K562 (cell line): ENCODE measurements around the gene PHF19. TPM values are rescaled to one million over a fixed set of nuclear protein-coding genes. Genes with fewer than 3 reads are reported as not detected.

ENCODE experiments used
- ATAC-seq: fragments of 200-7000 bp; cut with Tn5 transposase; 3 replicates; pipeline ENCODE4 v1.9.1; 2020; ENCODE audit warnings: moderate library complexity
- BruUV-seq: library from RNA; stranded (reverse); fragments of 400-500 nt; replicated peaks from 2 replicates; lab custom pipeline; 2021; lab: Mats Ljungman, UMichigan
- CTCF ChIA-PET: fragments of 300-600 bp; formaldehyde crosslinking; extraction: SDS; loops from one replicate; lab custom pipeline; 2021; ENCODE audit warnings: low intra/inter-chr PET ratio; lab: Yijun Ruan, JAX
- POLR2A ChIA-PET: fragments of 300-600, 350-650 bp; sonication (Branson Sonifier 250); formaldehyde crosslinking; extraction: SDS; loops from one replicate; lab custom pipeline; 2021; ENCODE audit warnings: antibody characterized with exemption, inconsistent platforms; lab: Yijun Ruan, JAX
- DNase-seq, 4 experiments: peaks; one replicate each; pipeline versions ENCODE4 v3.0.0 to v3.0.0-alpha.2; 2011 to 2018; ENCODE audit warnings: low spot score in 3 of 4, mixed read lengths in 3 of 4; ENCODE audit errors: extremely low read depth in 1 of 4
- FAIRE-seq: peaks from 2 replicates; lab custom pipeline; 2011; peaks lifted over from hg19 to GRCh38; lab: Jason Lieb, UNC
- H2AFZ ChIP-seq: 2 replicates; pipeline ENCODE4 v1.6.0; 2011; ENCODE audit warnings: low read depth, low read length, control low read depth, inconsistent platforms
- H3K27ac ChIP-seq: fragments of 200-600 bp; 3 replicates; pipeline ENCODE4 v1.8.0; 2011; ENCODE audit warnings: low read depth, mild to moderate bottlenecking, control low read depth, inconsistent platforms, low read length, moderate library complexity, mixed read lengths; ENCODE audit errors: extremely low read depth
- H3K27me3 ChIP-seq, 2 experiments: fragments of 300-600 bp in 1 of 2; 2 replicates in 1 of 2; 3 replicates in 1 of 2; pipeline versions ENCODE4 v1.6.0 to v1.8.0; 2011; ENCODE audit warnings: inconsistent platforms in 2 of 2, low read length in 2 of 2, mild to moderate bottlenecking in 1 of 2, mixed read lengths in 1 of 2, moderate library complexity in 1 of 2; ENCODE audit not compliant: control insufficient read depth in 2 of 2, insufficient read depth in 2 of 2
- H3K36me3 ChIP-seq: fragments of 300-600 bp; 3 replicates; pipeline ENCODE4 v1.8.0; 2011; ENCODE audit warnings: mild to moderate bottlenecking, low read length, inconsistent platforms; ENCODE audit not compliant: control insufficient read depth, insufficient read depth
- H3K4me1 ChIP-seq, 2 experiments: fragments of 200-600 bp in 1 of 2; replicated peaks in 1 of 2; 2 replicates in 1 of 2; 3 replicates in 1 of 2; pipeline versions ENCODE4 v1.5.1 to v1.8.0; 2011; ENCODE audit warnings: inconsistent platforms in 2 of 2, low read length in 2 of 2, mild to moderate bottlenecking in 1 of 2, mixed read lengths in 1 of 2, moderate library complexity in 1 of 2; ENCODE audit not compliant: control insufficient read depth in 2 of 2, insufficient read depth in 2 of 2
- H3K4me2 ChIP-seq: 2 replicates; pipeline ENCODE4 v1.6.1; 2011; ENCODE audit warnings: low read length, control low read depth, inconsistent platforms, mixed read lengths; ENCODE audit not compliant: insufficient read depth
- H3K4me3 ChIP-seq: fragments of 200-600 bp; sonication (generic), shearing (Covaris generic); 2 replicates; pipeline ENCODE4 v1.5.1; 2016; ENCODE audit warnings: control low read depth, inconsistent platforms
- H3K79me2 ChIP-seq: fragments of 200-600 bp; 3 replicates; pipeline ENCODE4 v1.8.0; 2011; ENCODE audit warnings: low read length, inconsistent platforms; ENCODE audit not compliant: control insufficient read depth, insufficient read depth
- H3K9ac ChIP-seq, 2 experiments: 2 replicates each; pipeline versions ENCODE4 v1.6.0 to v1.6.1; 2011; ENCODE audit warnings: low read depth in 2 of 2, low read length in 2 of 2, control low read depth in 1 of 2, inconsistent platforms in 1 of 2, mild to moderate bottlenecking in 1 of 2, mixed read lengths in 1 of 2; ENCODE audit not compliant: insufficient read depth in 1 of 2
- H3K9me1 ChIP-seq: one replicate; pipeline ENCODE4 v1.6.0; 2011; ENCODE audit warnings: inconsistent platforms, mild to moderate bottlenecking, low read length, moderate library complexity; ENCODE audit not compliant: control insufficient read depth, insufficient read depth
- H3K9me3 ChIP-seq: replicated peaks from 2 replicates; pipeline ENCODE4 v1.5.1; 2011; ENCODE audit warnings: low read depth, low read length, inconsistent platforms; ENCODE audit not compliant: control insufficient read depth, insufficient read depth
- H4K20me1 ChIP-seq: replicated peaks from 2 replicates; pipeline ENCODE4 v1.6.1; 2011; ENCODE audit warnings: low read length, inconsistent platforms, mixed read lengths; ENCODE audit not compliant: control insufficient read depth, insufficient read depth
- MAFF ChIP-seq: IDR thresholded peaks from 2 replicates; pipeline ENCODE4 v1.6.1; 2012; ENCODE audit warnings: low read length, improper control_type of control experiment
- MAFK ChIP-seq: IDR thresholded peaks from 2 replicates; pipeline ENCODE4 v1.6.1; 2011; ENCODE audit warnings: low read length, improper control_type of control experiment
- PKNOX1 ChIP-seq: fragments of 450-650 bp; IDR thresholded peaks from 2 replicates; pipeline ENCODE4 v1.6.1; 2016
- POLR2AphosphoS2 ChIP-seq: IDR thresholded peaks from 2 replicates; pipeline ENCODE4 v1.6.1; 2012; ENCODE audit warnings: low read length, improper control_type of control experiment
- WGBS: fragments of 100-300 bp; shearing (Covaris generic); methylation state at CpG from one replicate; pipeline ENCODE4 v1.1.6; 2016; ENCODE audit warnings: low coverage, mixed read lengths; ENCODE audit not compliant: insufficient coverage; ENCODE audit errors: missing lambda C conversion rate; 5-methylcytosine and 5-hydroxymethylcytosine counted together
- in situ Hi-C: fragments of 300-500 bp; cut with MboI; formaldehyde crosslinking; loops from 4 replicates; pipeline ENCODE4 v1.15.0; 2018; ENCODE audit warnings: inconsistent platforms, mixed read lengths
- intact Hi-C: fragments of 100-400 bp; cut with micrococcal nuclease; formaldehyde crosslinking; loops from 2 replicates; pipeline ENCODE4 v1.14.2; 2022
- polyA plus RNA-seq, 8 experiments: library from polyadenylated mRNA; depleted of rRNA in 4 of 8; stranded (reverse) in 5 of 8; unstranded in 3 of 8; fragments of >200 nt; fragmentation: Nextera tagmentation in 2 of 8; fragmentation: Illumina TruSeq in 1 of 8; extraction: Ambion mirVana in 2 of 8; extraction: Trizol in 1 of 8; gene quantifications; 2 replicates each; pipeline versions ENCODE4 v1.2.1 to v1.2.3, GENCODE V29; 2011 to 2014; ENCODE audit warnings: inconsistent platforms in 1 of 8, missing spikeins in 1 of 8
- total RNA-seq, 7 experiments: library from RNA; depleted of rRNA in 6 of 7; stranded (reverse); fragments of >200 nt in 6 of 7; fragmentation: Illumina TruSeq in 2 of 7; extraction: Trizol in 2 of 7; gene quantifications; 2 replicates each; pipeline versions ENCODE4 v1.2.1 to v1.2.3, GENCODE V29; 2011 to 2021; ENCODE audit warnings: low replicate concordance in 1 of 7

The PHF19 gene
- total and polyA plus RNA-seq, 9 of the 15 experiments (the other 6 are each of a cell fraction or from before 2014, with no cell fraction given): 95.8 to 403 (median 255) TPM

GRCh38 chr9:120872791-120873502 is 4.0 kb downstream of the PHF19 start:
- no peak for FAIRE-seq
- H4K20me1 ChIP-seq: no peaks in the 10 kb centered on the region
- 0 out of 2 replicates have a peak overlapping the region, but pooled peaks have one; percentile 0 for H3K4me2 ChIP-seq
- intact Hi-C loops (loop anchor here (1.0 to 10.0 kb wide), 2 partner anchors 66 to 202 kb away; partner anchors contain the start of gene CNTRL), in situ Hi-C loops (loop anchor here (5.0 kb wide), 1 partner anchor 66 kb away; no protein-coding TSS in a partner anchor)
- peak overlapping the region; percentile 1; the same call in 1 of the 3 replicates for H3K27ac ChIP-seq
- peaks cover 4% of the 10 kb centered on the region for H3K9me1 ChIP-seq
- DNase-seq: no peak
- no peak for TF ChIP-seq PKNOX1
- peak; percentile 27; the same call in 1 of the 2 replicates for TF ChIP-seq MAFF
- TF ChIP-seq MAFK: peak; percentile 51
- 0 out of 2 replicates have a peak, but pooled peaks have one; percentile 15 for TF ChIP-seq POLR2AphosphoS2
- POLR2A ChIA-PET: interaction anchor here (0.6 to 15.5 kb wide), 19 partner anchors 8 to 238 kb away, joined by 3 to 464 read pairs (median 7); partner anchors contain the start of gene PSMD5
- no peak for ATAC-seq
- CTCF ChIA-PET: no interaction called here
- H3K4me3 ChIP-seq: no peak overlapping the region
- peaks cover 78% of the 10 kb centered on the region for H3K36me3 ChIP-seq
- peaks cover 40 to 55% of the 10 kb centered on the region in 2 experiments for H3K4me1 ChIP-seq
- no peaks in the 10 kb centered on the region; a peak in 1 of 5 replicates for H3K27me3 ChIP-seq
- no peak overlapping the region; a peak in 1 of 4 replicates for H3K9ac ChIP-seq
- no peaks in the 10 kb centered on the region for H3K9me3 ChIP-seq
- peaks cover 53% of the 10 kb centered on the region for H3K79me2 ChIP-seq
- WGBS: 93% methylated on average over 3 of the region's 3 CpGs
- no TSS peak for BruUV-seq
- no peak overlapping the region for H2AFZ ChIP-seq
